HPDE6-E6E7 (cell line): ENCODE measurements around the gene LHPP.
A peak's percentile ranks its signal among the peaks of the same experiment; 100 is the strongest.
"Not testable (repeated sequence)": the region's sequence is repeated elsewhere in the genome, so short reads cannot be mapped to it uniquely, and the experiment has no call there.

Source experiments
- DNase-seq: peaks from one replicate; pipeline ENCODE4 v3.0.0; 2011; ENCODE audit warnings: missing footprints; ENCODE audit errors: extremely low spot score

Gene LHPP

GRCh38 chr10:124535731-124536495 is 74.3 kb downstream of the LHPP start:
- no peak for DNase-seq

GRCh38 chr10:124536496-124537050 is 75.0 kb downstream of the LHPP start:
- DNase-seq, result no peak

- no peak for DNase-seq
These were observed 75.6 kb downstream of the LHPP start for GRCh38 chr10:124537166-124537725.

GRCh38 chr10:124537891-124538290 is 76.3 kb downstream of the LHPP start:
- DNase-seq, result no peak

GRCh38 chr10:124538706-124539105 is 77.1 kb downstream of the LHPP start:
- DNase-seq, result no peak

- peak; percentile 57 for DNase-seq
These were observed 78.5 kb downstream of the LHPP start for GRCh38 chr10:124539935-124540641.

GRCh38 chr10:124541076-124541903 is 79.7 kb downstream of the LHPP start:
- DNase-seq, result no peak

- DNase-seq, result no peak
These were observed 80.7 kb downstream of the LHPP start for GRCh38 chr10:124542336-124542735.

GRCh38 chr10:124543146-124543545 is 81.5 kb downstream of the LHPP start:
- DNase-seq, result no peak

GRCh38 chr10:124543971-124544370 is 82.3 kb downstream of the LHPP start:
- DNase-seq, result no peak

GRCh38 chr10:124544711-124545110 is 83.1 kb downstream of the LHPP start:
- DNase-seq, result no peak

- no peak for DNase-seq
These were observed 83.9 kb downstream of the LHPP start for GRCh38 chr10:124545351-124546054.

- no peak for DNase-seq
These were observed 84.4 kb downstream of the LHPP start for GRCh38 chr10:124546055-124546369.

GRCh38 chr10:124546957-124547646 is 85.5 kb downstream of the LHPP start:
- DNase-seq, result no peak

GRCh38 chr10:124547647-124548168 is 86.1 kb downstream of the LHPP start:
- no peak for DNase-seq

- not testable (repeated sequence) for DNase-seq
These were observed 87.5 kb downstream of the LHPP start for GRCh38 chr10:124549171-124549570.

- DNase-seq, result no peak
These were observed 88.8 kb downstream of the LHPP start for GRCh38 chr10:124550293-124551034.

GRCh38 chr10:124551097-124551496 is 89.5 kb downstream of the LHPP start:
- DNase-seq, result no peak

GRCh38 chr10:124551755-124552154 is 90.1 kb downstream of the LHPP start:
- DNase-seq, result no peak
